Head of caudate nucleus (tissue), 42 donors: ENCODE results near the gene DHRS1.
A peak's percentile ranks its signal among the peaks of the same experiment; 100 is the strongest.
"Not testable (repeated sequence)": the region's sequence is repeated elsewhere in the genome, so short reads cannot be mapped to it uniquely, and the experiment has no call there.

Experiments used
- DNase-seq, 42 donors: peaks; one replicate each; pipeline versions ENCODE4 v3.0.0 to v3.0.0-alpha.2; 2020 to 2021; ENCODE audit warnings: mixed read lengths in 7 of 42
- intact Hi-C: fragments of 100-400 bp; cut with DNase I; formaldehyde crosslinking; loops from one replicate; pipeline ENCODE4 v1.15.0; 2022

DHRS1 gene

DNA sequence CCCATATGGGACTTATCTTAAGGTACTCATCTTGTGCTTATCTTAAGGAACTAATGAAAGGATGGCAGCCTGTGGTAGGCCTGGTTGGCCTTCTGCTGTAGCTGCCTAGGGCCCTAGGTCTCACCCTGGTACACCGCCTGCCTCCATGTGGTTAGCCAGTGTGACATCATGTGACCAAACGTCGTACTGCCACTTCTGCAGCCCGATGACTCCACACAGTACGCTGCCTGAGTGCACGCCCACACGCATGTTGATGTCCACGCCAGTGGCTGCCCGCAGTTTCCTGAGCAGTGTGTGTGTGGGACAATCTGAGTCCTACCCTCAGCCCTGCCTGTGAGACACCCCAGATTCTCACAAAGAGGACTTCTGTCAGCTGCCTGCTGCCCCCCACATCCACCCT, 30.2 kb upstream of the DHRS1 start:
- peak in 19 of 42 donors; percentile 14 to 68 (median 41) for DNase-seq
- intact Hi-C loops, result loop anchor here (5.0 kb wide), 1 partner anchor 108 kb away; no protein-coding TSS in a partner anchor

DNA sequence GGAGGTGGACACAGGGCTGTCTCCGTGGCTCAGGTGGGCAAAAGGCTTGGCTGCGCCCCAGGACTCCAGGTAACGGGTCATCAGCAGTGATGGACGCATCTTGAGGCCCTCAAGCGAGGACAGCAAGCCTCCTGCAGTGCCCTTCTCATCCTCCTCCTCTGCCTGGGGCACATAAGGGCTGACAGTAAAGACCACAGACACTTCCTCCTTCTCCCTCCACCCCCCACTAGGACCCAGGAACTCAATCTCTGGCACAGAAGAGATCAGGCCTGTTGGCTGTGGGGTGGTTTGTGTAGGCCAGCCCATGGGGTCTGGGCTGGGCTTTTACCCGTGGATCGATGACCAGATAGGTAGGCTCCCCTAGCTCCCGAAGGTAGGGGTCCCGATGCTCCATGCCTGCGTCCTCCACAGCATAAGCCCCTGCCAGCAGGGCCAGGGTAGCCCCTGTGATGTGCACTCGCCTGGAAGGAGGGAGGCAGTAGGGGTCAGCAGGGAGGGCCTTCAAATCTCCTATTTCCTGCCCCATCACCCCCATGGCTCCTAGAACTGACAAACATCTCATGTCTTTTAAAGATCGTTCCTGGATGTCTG, 29.6 kb upstream of the DHRS1 start:
- intact Hi-C loops, result no loop called here
- DNase-seq, result no peak

DNA sequence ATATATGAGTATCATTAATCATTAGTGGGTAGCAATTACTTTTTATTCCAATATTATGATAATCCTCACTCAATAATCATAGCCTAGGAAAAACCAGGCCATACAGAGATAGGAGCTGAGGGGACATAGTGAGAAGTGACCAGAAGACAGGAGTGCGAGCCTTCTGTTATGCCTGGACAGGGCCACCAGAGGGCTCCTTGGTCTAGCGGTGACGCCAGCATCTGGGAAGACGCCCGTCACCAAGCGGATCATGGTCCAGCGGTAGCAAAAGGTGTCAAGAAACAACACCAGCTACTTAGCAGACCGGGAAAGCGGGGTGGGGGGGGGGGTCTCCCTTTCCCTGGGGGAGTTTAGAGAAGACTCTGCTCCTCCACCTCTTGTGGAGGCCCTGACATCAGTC, 28.3 kb upstream of the DHRS1 start:
- peak in 38 of 42 donors; percentile 30 to 83 (median 58) for DNase-seq
- intact Hi-C loops, result not testable (repeated sequence)

DNA sequence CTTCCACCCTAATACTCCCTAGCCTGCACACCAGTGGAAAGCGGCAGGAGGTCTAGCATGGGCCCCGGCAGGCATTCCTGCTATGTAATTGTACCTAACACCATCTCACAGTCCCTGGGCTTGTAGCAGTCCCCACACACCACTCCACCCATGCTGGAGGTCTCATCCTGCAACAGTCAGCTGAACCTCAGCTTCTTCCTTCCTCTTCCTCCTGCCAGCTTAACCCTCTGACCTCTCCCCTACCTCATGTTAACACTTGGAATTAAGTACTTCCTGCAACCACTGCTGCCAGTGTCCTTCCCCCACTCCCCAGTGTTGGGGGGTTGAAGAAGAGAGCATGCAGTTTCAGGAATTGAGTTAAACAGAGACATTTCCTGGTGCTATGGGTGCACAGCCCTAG, 27.7 kb upstream of the DHRS1 start:
- intact Hi-C loops, result no loop called here
- no peak for DNase-seq

DNA sequence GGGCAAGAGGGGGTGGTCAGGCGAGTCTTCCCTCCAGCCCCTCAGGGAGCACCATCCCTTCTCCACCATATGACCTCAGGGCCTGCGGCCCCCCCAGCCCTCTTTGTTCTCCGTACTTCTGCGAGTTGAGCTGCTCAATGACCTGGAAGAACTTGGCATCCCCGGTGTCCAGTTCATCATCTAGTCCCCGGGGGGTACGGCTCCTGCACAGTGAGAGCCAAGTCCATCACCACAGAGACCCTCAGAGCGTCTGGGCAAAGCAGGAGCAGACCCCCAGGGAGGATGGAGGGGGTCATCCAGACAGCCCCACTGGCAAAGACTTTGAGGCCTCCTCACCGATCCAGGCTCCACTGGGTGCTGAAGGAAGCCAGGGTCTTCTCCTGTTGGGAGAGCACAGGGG, 26.4 kb upstream of the DHRS1 start:
- DNase-seq, result no peak
- intact Hi-C loops, result no loop called here

DNA sequence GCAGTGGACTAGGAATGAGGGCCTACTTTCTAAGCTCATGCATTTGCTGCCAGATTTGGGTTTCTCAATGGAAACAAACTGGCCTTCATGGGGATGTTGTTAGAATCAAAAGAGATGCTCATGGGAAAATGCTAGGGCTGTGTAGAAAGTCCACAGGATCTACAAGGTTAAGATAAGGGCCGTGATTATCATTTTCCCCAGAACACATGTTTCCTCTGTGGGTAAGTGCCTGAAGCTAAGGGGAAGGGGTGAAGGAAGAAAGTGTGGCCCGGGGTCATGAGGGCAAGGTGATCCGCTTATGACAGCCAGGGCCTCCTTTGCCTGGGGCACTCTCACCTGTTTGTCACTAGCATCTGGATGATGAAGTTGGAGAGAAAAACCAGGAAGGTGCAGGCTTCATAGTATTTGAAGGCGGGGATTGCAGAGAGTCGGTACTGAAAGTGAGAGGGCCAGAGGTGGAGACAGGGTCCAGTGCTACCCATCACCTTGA, 25.5 kb upstream of the DHRS1 start:
- intact Hi-C loops, result no loop called here
- no peak for DNase-seq

DNA sequence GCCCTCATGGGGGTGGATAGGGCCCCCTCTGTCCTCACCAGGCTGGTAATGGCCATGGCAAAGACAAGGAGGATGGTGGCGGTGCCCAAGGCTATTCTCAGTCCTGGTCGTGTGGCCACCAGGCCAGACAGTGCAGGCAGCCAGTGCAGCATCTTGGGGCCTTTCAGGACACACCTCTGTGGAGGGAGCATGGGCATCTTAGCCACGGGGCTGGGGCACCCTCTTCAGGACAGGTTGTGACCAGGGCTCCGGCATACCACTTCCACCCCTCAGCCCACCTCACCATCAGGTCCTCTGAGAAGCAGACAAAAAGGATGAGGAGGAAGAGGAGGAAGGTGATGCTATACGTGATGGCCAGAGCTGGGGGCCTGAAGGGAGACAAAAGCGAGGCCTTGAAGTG, 24.4 kb upstream of the DHRS1 start:
- intact Hi-C loops, result no loop called here

DNA sequence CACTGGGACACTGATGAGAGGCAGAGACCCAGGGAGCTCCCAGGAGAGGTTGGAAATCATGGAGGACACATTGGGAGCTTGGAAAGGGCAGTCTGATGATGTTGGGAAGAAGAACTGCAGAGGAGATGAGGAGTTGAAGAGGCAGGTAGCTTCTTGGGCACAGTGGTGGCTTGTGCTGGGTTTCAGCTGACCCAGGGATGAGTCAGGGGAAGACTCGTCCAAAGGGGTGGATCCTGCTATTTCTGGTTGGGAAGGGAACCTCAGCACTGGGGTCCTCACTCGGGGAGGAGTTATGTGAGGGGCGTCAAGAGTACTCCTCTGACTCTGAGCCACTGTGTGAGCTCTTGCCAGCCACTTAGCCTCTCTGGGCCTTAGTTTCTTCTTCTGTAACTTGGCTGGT, 23.8 kb upstream of the DHRS1 start:
- intact Hi-C loops, result no loop called here

More for the DNA sequence above, 24.4 kb upstream of the DHRS1 start:
- DNase-seq, result no peak

DNA sequence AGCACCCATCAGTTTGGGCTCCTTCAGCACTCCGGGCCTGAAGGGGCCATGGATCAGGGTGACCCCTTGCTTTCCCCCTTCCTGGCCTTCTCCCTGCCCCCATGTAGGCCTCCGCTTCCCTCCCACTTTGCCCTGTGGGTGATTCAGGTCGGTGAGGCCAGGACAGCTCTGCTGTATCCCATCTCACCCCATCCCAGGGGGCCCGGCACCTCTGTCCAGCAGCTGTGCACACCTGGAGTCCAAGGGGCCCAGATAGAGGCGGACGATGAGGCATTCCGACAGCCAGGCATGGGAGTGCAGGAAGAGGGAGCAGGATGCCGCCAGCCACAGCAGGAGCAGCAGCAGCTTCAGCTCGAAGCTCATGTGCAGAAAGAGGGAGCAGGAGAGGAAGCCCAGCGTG, 23.1 kb upstream of the DHRS1 start:
- intact Hi-C loops, result no loop called here
- DNase-seq, result no peak

More for the DNA sequence above, 23.8 kb upstream of the DHRS1 start:
- DNase-seq, result no peak

DNA sequence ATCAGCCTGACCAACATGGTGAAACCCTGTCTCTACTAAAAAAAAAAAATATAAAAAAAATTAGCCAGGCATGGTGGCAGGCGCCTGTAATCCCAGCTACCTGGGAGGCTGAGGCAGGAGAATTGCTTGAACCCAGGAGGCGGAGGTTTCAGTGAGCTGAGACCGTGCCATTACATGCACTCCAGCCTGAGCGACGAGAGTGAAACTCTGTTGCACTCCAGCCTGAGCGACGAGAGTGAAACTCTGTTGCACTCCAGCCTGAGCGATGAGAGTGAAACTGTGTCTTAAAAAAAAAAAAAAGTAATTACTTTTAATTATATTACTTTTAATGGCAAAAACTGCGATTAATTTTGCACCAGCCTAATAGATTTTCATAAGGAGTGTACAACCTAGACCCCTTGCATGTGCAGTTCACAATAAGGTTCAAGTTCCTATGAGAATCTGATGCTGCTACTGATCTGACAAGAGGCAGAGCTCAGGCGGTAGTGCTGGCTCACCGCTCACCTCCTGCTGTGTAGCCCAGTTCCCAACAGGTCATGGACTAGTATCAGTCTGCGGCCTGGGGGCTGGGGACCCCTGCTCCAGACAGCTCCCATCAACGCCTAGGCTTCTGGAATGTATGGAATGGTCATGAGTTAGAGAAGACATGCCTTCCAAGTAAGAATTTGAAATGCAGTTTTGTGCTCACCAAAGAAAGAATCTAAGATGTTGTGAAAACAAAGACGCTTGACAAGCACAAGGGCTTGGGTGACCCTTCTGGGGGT, 21.8 kb upstream of the DHRS1 start:
- intact Hi-C loops, result no loop called here
- DNase-seq, result no peak

DNA sequence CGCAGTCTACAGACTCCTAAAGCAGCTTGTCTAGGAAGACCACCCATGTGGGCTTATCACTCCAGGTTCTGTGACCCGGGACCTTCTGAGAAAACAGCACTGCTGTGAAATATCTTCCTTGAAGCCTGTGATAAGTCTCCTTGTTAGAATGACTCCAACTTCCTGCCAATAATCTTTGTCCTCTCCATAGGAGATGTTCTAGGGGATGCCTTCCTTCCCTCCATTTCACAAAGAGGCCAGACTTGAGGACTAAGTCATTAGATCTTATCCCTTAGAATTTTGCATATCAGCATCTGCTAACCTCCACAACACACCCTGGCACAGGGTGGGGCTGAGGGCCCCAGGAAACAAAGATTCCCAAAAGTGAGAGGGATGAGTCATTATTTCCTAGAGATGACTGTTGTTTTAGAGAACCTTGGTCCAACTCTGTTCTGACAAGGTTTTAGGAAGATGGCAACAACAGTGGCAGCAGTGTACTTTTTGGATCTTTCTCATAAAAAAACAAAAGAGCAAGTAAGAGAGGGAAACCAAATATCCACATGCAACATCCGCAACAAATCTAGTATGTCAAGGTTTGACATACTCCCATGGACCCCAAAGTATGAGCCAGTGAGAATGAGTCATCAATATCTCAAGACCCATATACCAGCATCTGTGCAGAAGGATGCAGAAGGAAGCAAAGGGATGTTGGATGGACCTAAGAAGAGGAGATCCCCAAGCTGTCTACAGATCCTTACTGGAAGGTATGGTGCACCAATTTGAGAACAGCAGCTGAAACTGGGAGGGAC, 17.8 kb upstream of the DHRS1 start:
- intact Hi-C loops, result no loop called here
- no peak for DNase-seq

DNA sequence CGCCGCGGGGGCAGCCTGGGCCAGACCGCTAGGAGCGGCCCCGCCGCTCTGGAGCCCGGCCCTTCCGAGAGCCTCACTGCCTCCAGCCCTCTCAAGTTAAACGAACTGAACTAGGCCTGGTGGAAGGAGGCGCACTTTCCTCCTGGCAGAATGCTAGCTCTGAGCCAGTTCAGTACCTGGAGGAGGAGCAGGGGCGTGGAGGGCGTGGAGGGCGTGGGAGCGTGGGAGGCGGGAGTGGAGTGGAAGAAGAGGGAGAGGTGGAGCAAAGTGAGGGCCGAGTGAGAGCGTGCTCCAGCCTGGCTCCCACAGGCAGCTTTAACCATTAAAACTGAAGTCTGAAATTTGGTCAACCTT, 17.0 kb upstream of the DHRS1 start:
- peak in 1 of 42 donors; percentile 37 for DNase-seq
- intact Hi-C loops, result no loop called here

DNA sequence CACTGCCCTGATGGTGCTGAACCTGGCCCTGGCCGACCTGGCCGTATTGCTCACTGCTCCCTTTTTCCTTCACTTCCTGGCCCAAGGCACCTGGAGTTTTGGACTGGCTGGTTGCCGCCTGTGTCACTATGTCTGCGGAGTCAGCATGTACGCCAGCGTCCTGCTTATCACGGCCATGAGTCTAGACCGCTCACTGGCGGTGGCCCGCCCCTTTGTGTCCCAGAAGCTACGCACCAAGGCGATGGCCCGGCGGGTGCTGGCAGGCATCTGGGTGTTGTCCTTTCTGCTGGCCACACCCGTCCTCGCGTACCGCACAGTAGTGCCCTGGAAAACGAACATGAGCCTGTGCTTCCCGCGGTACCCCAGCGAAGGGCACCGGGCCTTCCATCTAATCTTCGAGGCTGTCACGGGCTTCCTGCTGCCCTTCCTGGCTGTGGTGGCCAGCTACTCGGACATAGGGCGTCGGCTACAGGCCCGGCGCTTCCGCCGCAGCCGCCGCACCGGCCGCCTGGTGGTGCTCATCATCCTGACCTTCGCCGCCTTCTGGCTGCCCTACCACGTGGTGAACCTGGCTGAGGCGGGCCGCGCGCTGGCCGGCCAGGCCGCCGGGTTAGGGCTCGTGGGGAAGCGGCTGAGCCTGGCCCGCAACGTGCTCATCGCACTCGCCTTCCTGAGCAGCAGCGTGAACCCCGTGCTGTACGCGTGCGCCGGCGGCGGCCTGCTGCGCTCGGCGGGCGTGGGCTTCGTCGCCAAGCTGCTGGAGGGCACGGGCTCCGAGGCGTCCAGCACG, 16.4 kb upstream of the DHRS1 start:
- intact Hi-C loops, result no loop called here
- DNase-seq, result no peak

DNA sequence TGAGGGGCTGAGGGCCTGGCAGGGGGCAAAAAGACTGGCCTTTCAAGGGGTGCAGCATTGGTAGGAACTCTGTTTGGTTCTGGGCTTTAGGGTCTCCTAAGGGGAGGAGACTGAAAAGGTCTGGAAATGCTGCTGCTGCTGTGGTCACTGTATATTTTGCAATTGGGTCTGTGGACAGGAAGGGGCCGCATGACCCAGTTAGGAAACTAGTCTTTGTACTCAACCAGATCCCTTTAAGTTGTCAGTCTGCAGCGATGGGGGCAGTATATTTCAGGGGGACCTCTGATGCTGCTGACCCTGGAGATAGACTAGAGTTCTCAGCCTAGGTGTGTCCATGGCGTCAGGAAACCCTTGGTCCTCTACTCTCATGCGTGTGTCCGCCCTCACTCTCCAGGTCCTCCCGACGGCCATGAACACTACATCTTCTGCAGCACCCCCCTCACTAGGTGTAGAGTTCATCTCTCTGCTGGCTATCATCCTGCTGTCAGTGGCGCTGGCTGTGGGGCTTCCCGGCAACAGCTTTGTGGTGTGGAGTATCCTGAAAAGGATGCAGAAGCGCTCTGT, 15.7 kb upstream of the DHRS1 start:
- intact Hi-C loops, result no loop called here
- DNase-seq, result no peak

DNA sequence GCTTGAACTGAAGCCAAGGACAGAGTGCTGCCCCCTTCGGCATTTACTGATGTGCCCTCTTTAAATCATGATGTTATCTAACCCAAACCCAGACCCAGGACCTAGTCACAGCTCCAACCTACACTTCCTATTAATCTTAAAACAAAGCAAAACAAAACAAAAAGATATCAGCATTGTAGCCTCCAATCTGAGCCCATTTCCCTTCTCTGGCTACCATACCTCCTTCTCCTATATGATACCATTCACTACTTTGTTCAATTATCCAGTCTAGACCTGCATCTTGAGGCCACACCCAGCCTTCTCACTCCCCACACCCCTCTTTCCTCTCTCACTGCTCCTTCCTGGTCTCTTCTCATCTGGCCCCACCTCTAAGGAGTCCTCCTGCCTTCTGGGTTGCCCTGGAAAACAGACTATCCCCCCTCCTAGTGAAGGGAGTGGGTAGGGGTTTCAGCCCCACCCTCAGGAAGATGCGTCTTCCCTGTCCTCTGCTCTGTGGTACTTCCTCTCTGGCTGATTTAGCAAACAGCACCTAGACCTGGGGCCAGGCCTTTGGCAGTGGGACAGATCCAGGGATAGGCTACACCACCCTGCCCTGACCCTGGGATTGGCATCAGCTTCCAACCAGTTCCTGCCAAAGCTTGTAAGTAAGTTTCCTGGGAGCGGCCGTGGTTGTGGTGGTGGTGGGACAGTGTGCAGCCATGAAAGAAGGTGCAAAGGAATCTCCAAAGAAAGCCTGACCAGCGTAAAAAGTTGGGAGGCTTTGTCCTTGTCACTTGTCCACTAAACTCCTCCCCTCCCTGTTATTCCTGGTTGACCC, 15.0 kb upstream of the DHRS1 start:
- intact Hi-C loops, result no loop called here
- DNase-seq, result no peak

DNA sequence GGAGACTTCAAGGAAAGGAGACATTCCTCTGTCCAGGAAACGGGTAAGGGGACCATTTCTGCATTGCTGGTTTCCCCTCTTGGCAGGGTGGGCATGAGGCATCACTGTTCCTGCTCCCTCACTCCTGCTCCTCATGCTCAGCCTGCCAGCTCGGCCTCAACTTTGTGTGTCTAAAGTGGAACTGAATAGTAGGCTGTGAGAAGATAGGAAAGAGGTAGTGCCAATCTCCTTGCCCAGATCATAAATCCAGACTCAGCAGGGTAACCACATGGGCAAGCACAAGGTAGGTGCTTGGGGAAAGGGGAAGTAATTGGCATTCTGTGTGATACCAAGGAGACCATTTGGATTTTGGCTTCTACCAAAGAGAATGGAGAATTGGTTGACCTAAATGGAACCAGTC, 14.3 kb upstream of the DHRS1 start:
- intact Hi-C loops, result no loop called here
- DNase-seq, result no peak

DNA sequence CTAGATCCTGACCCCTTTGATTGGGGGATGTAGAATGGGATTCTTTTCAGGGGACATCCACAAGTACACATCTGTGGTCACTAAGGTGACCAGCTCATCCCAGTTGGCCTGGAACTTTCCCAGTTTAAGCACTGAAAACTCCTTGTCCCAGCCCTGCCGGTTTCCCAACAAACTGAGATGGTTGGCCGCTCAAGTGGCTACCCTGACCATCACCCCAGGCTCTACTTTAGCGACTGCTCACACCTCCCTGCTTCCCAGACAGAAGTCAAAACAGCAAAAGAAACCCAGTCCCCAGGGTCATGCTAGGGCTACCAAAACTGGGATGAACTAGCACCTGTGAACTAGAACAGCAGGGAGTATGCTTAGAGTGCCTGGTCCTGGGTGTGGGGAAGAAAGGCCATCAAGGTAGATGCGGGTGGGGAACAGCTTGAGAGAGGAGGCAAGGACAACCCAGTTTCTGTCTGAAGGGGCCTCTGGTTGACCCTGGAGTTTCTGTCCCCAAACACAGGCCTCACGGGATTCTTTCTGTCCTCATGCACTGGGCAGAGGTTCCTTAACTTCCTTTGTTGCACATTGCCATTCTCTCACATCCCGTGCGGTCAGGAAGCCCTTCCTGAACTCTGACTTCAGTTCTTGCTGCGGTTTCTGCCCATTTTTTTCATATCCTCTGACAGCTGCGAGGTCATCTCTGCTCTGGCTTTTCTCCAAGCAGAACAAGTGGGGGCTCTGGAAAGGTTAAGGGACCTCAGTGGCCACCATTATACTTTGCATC, 13.3 kb upstream of the DHRS1 start:
- intact Hi-C loops, result no loop called here
- DNase-seq, result peak in 9 of 42 donors; percentile 25 to 58 (median 41)
